Measurements from ENCODE around the gene ABCE1.

ABCE1 gene

DNA sequence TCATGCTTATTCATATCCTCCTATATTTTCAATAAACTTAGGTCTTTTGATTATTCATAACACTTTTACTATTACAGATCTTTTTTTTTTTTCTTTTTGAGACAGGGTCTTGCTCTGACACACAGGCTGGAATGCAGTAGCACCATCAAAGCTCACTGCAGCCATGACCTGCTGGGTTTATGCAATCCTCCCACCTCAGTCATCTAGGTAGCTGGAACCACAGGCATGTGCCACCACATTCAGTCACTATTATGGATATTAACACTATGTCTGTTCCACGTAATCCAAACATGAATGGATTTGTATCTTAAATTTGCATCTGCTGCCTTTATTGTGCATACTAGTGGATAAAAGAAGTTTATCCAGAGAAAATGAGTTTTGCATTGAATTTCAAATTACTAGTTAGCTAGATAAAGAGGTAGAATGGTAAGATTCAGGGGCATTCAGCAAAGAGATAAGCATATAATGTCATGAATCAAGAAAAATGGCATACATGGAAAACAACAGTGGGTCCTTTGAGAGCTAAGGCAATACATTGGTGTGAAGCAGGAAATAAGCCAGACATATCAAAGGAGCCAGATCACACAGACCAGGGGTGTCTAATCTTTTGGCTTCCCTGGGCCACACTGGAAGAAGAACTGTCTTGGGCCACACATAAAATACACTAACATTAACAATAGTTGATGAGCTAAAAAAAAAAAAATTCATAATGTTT lies 14.1 kb upstream of the ABCE1 start:
- no peak overlapping the region for H3K27ac Mint-ChIP-seq
- no peak overlapping the region for H3K4me3 Mint-ChIP-seq
- H3K27me3 Mint-ChIP-seq (ENCODE audit: low read depth), result no peaks in the 10 kb centered on the region
- H3K36me3 Mint-ChIP-seq (ENCODE audit: low read depth), result peaks cover 44% of the 10 kb centered on the region
- DNase-seq (ENCODE audit: low spot score), result no peak
- peaks cover 11% of the 10 kb centered on the region for H3K4me1 Mint-ChIP-seq (ENCODE audit: low read depth)
- H3K9me3 Mint-ChIP-seq, result no peaks in the 10 kb centered on the region

DNA sequence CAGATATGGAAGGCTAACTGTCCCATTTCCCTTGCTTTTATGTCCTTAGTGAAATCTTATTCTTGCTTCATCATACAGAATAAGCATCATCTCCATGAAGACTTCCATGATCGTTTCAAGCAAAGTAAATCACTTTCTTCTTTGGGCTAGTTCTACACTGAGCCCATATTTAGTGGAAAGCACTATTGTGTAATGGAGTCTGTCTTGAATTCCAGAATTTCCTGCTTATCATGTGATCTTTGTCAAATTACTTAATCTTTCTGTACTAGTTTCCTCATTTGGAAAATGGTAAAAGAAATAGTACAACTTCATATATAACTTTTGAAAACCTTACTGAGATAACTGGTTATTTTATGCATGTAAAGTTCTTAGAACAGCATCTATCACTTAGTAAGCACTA lies 7.7 kb upstream of the ABCE1 start:
- H3K4me3 Mint-ChIP-seq, result no peak overlapping the region
- DNase-seq (ENCODE audit: low spot score), result no peak
- no peak overlapping the region for H3K27ac Mint-ChIP-seq
- H3K36me3 Mint-ChIP-seq (ENCODE audit: low read depth), result peaks cover 71% of the 10 kb centered on the region
- no peaks in the 10 kb centered on the region for H3K27me3 Mint-ChIP-seq (ENCODE audit: low read depth)
- peaks cover 12% of the 10 kb centered on the region for H3K9me3 Mint-ChIP-seq
- peaks cover 25% of the 10 kb centered on the region for H3K4me1 Mint-ChIP-seq (ENCODE audit: low read depth)

DNA sequence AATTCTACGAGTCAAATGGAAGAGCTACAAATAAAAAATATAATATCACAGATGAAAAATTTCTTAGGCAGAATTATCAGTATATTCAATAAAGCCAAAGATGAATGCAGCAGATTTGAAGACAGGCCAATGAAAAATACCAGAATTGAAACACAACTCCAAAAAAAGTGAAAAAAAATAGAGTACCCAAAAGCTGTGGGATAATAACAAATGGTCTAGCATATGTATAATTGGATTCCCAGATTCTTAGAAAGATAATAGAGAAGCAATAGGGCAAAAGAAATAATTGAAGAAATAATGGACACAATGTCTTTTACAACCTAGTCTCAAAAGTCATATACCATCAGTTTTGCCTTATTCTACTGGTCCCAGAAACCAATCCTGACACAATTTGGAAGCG lies 4.5 kb upstream of the ABCE1 start:
- H3K4me1 Mint-ChIP-seq (ENCODE audit: low read depth), result peaks cover 27% of the 10 kb centered on the region
- DNase-seq (ENCODE audit: low spot score), result no peak
- peaks cover 12% of the 10 kb centered on the region for H3K9me3 Mint-ChIP-seq
- H3K4me3 Mint-ChIP-seq, result no peak overlapping the region
- H3K27me3 Mint-ChIP-seq (ENCODE audit: low read depth), result no peaks in the 10 kb centered on the region
- no peak overlapping the region for H3K27ac Mint-ChIP-seq
- H3K36me3 Mint-ChIP-seq (ENCODE audit: low read depth), result peaks cover 56% of the 10 kb centered on the region

DNA sequence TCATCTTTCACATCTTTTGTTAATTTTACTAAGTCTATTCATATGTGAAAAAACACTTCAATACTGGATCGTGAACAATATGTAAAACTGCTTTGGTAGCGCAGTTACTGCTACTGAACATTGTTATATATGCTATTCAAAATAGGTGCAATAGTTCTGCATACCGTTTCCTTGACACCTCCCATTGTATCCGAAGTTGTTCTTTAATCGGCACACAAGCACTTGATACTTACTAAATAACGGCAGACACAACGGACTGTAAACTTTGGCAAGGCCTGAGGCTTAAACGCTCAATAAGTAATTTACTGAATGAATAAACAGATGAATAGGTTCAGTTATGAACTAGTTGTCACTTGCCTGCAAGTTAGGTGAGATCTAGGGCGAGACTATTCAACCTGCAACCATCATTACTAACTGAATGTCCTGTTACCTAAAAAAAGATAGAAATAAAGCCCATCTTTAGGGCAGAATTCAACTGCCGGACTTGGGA lies 735 bp upstream of the ABCE1 start:
- peaks cover 12% of the 10 kb centered on the region for H3K9me3 Mint-ChIP-seq
- peak overlapping the region; percentile 99 for H3K27ac Mint-ChIP-seq
- H3K4me3 Mint-ChIP-seq, result peak overlapping the region; percentile 92
- no peaks in the 10 kb centered on the region for H3K27me3 Mint-ChIP-seq (ENCODE audit: low read depth)
- DNase-seq (ENCODE audit: low spot score), result no peak
- H3K4me1 Mint-ChIP-seq (ENCODE audit: low read depth), result peaks cover 25% of the 10 kb centered on the region
- peaks cover 36% of the 10 kb centered on the region for H3K36me3 Mint-ChIP-seq (ENCODE audit: low read depth)

DNA sequence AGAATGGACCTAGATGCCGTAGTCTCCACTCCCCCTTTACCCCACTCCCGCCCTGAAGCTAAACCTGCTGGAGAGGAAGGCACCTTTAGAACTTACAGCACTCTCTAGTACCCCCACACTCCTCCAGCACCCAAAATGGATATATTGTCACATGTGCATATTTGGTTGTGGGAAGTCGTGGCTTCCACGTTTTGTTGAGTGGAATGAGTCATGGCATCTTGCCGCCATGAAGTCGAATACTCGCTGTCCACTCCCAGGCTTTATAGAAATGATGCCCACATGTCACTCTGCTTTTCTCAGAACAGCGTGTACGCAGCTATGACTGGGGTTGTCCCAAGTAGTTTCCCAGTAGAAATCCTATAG lies 545 bp downstream of the ABCE1 start:
- Mint-ChIP-seq H3K4me3 (peak overlapping the region; percentile 92), H3K4me1 (ENCODE audit: low read depth) (peaks cover 20% of the 10 kb centered on the region)
- DNase-seq (ENCODE audit: low spot score), result peak; percentile 63

DNA sequence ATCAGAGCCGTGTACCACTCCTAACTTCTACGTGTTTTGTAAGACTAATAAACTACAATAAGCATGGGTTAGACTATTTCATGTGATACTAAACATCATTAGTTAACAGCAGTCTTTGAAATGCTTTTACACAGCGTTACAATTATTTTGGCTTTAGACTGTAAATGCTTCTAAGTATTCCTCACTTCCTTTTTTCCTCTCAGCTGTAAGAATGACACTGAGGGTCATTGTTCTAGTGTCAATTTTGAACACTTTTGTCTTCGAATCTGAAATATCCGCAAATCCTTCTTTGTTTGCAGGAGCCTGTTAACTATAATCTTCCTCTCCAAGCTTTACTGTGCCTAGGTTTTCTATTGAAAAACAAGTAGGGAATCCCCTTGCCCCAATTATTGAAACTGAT lies 1.5 kb downstream of the ABCE1 start:
- Mint-ChIP-seq H3K27ac (peak overlapping the region; percentile 99), H3K4me3 (peak overlapping the region; percentile 92), H3K4me1 (ENCODE audit: low read depth) (peaks cover 18% of the 10 kb centered on the region), H3K9me3 (no peaks in the 10 kb centered on the region), H3K27me3 (ENCODE audit: low read depth) (no peaks in the 10 kb centered on the region), H3K36me3 (ENCODE audit: low read depth) (peaks cover 13% of the 10 kb centered on the region)
- DNase-seq (ENCODE audit: low spot score), result no peak

More for the DNA sequence above, 545 bp downstream of the ABCE1 start:
- Mint-ChIP-seq H3K27ac (peak overlapping the region; percentile 99), H3K9me3 (peaks cover 8% of the 10 kb centered on the region), H3K36me3 (ENCODE audit: low read depth) (peaks cover 23% of the 10 kb centered on the region), H3K27me3 (ENCODE audit: low read depth) (no peaks in the 10 kb centered on the region)

DNA sequence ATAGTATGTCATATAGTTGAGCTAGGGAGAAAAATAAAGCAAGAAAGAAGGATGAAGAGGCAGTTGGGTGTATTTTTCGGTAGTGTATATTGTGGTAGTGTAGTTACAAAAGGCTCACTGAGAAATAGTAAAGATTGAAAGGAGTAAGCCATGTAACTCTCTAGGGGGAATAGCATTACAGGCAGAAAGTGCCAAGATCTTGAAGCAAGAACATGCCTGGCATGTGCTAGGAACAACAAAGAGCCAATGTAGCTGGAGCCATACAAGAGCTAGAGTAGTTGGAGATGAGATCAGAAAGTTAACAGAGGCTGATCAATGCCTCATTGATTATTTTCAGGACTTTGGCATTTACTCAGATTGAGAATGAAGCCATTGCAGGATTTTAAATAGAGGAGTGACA lies 3.0 kb downstream of the ABCE1 start:
- no peaks in the 10 kb centered on the region for H3K9me3 Mint-ChIP-seq
- no peak overlapping the region for H3K4me3 Mint-ChIP-seq
- H3K27ac Mint-ChIP-seq, result no peak overlapping the region
- H3K27me3 Mint-ChIP-seq (ENCODE audit: low read depth), result no peaks in the 10 kb centered on the region
- peaks cover 13% of the 10 kb centered on the region for H3K4me1 Mint-ChIP-seq (ENCODE audit: low read depth)
- DNase-seq (ENCODE audit: low spot score), result no peak
- peaks cover 7% of the 10 kb centered on the region for H3K36me3 Mint-ChIP-seq (ENCODE audit: low read depth)

DNA sequence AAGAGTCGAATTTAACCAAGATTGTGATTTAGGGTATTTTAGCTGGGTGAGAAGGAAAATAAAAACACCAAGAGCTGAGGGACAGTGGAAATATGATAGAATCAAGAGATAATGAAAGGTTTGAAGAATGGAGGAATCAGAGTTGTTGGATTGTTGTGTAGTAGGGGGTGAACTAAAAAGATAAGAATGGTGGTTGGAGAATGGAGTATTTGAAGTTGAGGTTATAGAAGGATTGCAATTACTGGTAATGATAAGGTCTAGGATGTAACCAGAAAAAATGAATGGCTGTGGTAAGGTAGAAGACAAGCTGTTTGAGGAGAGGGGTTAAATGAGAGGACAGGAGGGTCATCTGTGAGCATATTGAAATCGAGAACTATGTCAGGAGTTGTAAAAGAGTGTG lies 4.5 kb downstream of the ABCE1 start:
- peaks cover 12% of the 10 kb centered on the region for H3K36me3 Mint-ChIP-seq (ENCODE audit: low read depth)
- no peaks in the 10 kb centered on the region for H3K27me3 Mint-ChIP-seq (ENCODE audit: low read depth)
- no peaks in the 10 kb centered on the region for H3K9me3 Mint-ChIP-seq
- H3K4me3 Mint-ChIP-seq, result no peak overlapping the region
- H3K27ac Mint-ChIP-seq, result no peak overlapping the region
- H3K4me1 Mint-ChIP-seq (ENCODE audit: low read depth), result peaks cover 9% of the 10 kb centered on the region
- no peak for DNase-seq (ENCODE audit: low spot score)

DNA sequence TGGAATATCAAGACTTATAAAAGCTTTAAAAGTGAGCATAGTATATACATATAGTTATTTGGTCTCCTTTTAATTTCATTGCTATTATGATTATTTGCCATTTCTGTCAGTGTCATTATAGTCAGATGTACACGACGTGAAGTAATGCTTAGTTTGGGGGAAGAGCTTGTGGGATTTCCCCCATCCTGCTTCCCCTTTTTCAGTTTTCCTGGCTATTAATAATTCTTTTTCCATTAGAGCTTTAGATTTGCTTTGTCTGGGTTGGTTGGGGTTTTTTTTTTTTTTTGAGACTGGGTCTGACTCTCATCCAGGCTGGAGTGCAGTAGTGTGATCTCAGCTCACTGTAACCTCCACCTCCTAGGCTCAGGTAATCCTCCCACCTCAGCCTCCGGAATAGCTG lies 5.4 kb downstream of the ABCE1 start:
- H3K27me3 Mint-ChIP-seq (ENCODE audit: low read depth), result no peaks in the 10 kb centered on the region
- no peak overlapping the region for H3K4me3 Mint-ChIP-seq
- no peak for DNase-seq (ENCODE audit: low spot score)
- H3K9me3 Mint-ChIP-seq, result no peaks in the 10 kb centered on the region
- peaks cover 16% of the 10 kb centered on the region for H3K36me3 Mint-ChIP-seq (ENCODE audit: low read depth)
- H3K27ac Mint-ChIP-seq, result no peak overlapping the region
- peaks cover 10% of the 10 kb centered on the region for H3K4me1 Mint-ChIP-seq (ENCODE audit: low read depth)

DNA sequence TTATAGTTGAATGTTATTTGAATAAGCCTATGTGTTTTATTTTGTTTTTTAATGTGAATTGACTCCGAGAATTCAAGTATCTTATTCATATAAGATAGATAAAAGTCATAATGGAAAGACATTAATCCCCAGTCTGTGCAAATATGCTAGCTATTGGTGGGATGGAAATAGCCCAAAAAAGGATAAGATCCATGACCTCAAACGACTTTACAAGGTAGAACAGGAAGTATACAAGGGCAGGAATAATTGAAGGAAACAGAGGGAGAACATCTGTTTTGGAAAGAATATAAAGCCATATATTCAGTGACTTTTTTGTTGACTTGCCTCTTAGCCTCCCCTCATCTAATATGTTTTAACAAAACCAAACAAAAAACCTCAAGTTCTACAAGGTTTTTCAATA lies 9.0 kb downstream of the ABCE1 start:
- H3K27ac Mint-ChIP-seq, result no peak overlapping the region
- no peak overlapping the region for H3K4me3 Mint-ChIP-seq
- peaks cover 9% of the 10 kb centered on the region for H3K4me1 Mint-ChIP-seq (ENCODE audit: low read depth)
- H3K9me3 Mint-ChIP-seq, result no peaks in the 10 kb centered on the region
- H3K27me3 Mint-ChIP-seq (ENCODE audit: low read depth), result no peaks in the 10 kb centered on the region
- peaks cover 38% of the 10 kb centered on the region for H3K36me3 Mint-ChIP-seq (ENCODE audit: low read depth)
- no peak for DNase-seq (ENCODE audit: low spot score)

DNA sequence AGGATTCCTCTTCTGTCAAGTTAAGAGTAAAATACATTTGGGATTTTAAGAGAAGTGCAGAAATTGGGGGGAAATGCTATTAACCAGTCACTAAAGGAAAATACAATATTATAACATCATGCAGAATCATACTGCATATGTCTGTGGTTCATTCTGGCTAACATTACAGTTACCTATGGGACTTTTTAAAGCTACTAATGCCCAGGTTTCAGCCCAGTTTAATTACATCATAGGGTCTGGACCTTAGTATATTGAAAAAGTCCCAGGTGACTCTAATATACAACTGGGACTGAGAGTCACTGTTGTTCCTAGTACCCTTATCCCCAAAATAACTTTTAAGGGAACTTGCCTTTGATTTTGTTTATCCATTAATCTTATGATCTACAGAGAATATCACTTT lies 10.0 kb downstream of the ABCE1 start:
- H3K36me3 Mint-ChIP-seq (ENCODE audit: low read depth), result peaks cover 46% of the 10 kb centered on the region
- H3K27ac Mint-ChIP-seq, result no peak overlapping the region
- H3K27me3 Mint-ChIP-seq (ENCODE audit: low read depth), result no peaks in the 10 kb centered on the region
- no peaks in the 10 kb centered on the region for H3K9me3 Mint-ChIP-seq
- H3K4me1 Mint-ChIP-seq (ENCODE audit: low read depth), result peaks cover 13% of the 10 kb centered on the region
- no peak for DNase-seq (ENCODE audit: low spot score)
- H3K4me3 Mint-ChIP-seq, result no peak overlapping the region

DNA sequence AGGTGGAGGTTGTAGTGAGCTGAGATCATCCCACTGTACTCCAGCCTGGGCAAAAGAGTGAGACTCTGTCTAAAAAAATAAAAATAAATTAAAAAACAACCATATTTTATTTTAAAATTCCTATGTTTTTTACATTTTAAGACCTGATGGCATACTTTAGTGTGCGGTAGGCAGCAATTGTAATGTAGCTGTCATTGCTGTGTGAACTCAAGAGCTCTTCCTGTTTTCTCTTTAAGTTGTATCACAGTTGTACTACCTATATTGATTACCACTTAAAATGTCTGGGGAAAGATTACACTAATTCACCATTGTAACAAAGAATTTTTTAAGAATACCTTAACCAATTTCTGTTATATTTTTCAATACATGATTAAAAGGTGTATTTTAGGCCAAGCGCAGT lies 27.3 kb downstream of the ABCE1 start:
- H3K9me3 Mint-ChIP-seq, result peaks cover 7% of the 10 kb centered on the region
- H3K27me3 Mint-ChIP-seq (ENCODE audit: low read depth), result no peaks in the 10 kb centered on the region
- peak overlapping the region; percentile 88 for H3K27ac Mint-ChIP-seq
- DNase-seq (ENCODE audit: low spot score), result no peak
- H3K4me1 Mint-ChIP-seq (ENCODE audit: low read depth), result peaks cover 32% of the 10 kb centered on the region
- peak overlapping the region; percentile 33 for H3K4me3 Mint-ChIP-seq
- peaks cover 74% of the 10 kb centered on the region for H3K36me3 Mint-ChIP-seq (ENCODE audit: low read depth)

DNA sequence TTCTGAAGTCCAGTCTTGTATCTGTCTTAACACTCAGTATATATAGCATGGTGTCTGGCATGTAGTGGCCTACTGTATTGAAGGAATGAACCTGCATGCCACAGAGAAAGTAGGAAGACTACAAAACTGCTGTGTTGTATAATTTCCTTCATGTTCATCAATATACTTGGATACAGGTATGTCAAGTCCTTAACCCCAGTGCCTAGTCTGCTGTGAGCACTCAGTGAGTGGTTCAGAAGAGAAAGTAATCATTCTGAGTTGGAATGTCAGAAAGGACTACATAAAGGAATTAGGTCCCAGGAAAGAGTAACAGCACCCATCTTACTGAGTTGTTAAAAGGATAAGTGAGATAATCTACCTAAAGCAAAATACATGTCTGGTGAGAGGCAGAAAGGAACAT lies 32.0 kb downstream of the ABCE1 start:
- DNase-seq (ENCODE audit: low spot score), result no peak
- peaks cover 76% of the 10 kb centered on the region for H3K36me3 Mint-ChIP-seq (ENCODE audit: low read depth)
- peak overlapping the region; percentile 89 for H3K27ac Mint-ChIP-seq
- H3K4me1 Mint-ChIP-seq (ENCODE audit: low read depth), result peaks cover 74% of the 10 kb centered on the region
- no peaks in the 10 kb centered on the region for H3K27me3 Mint-ChIP-seq (ENCODE audit: low read depth)
- H3K4me3 Mint-ChIP-seq, result peak overlapping the region; percentile 65
- H3K9me3 Mint-ChIP-seq, result peaks cover 7% of the 10 kb centered on the region

DNA sequence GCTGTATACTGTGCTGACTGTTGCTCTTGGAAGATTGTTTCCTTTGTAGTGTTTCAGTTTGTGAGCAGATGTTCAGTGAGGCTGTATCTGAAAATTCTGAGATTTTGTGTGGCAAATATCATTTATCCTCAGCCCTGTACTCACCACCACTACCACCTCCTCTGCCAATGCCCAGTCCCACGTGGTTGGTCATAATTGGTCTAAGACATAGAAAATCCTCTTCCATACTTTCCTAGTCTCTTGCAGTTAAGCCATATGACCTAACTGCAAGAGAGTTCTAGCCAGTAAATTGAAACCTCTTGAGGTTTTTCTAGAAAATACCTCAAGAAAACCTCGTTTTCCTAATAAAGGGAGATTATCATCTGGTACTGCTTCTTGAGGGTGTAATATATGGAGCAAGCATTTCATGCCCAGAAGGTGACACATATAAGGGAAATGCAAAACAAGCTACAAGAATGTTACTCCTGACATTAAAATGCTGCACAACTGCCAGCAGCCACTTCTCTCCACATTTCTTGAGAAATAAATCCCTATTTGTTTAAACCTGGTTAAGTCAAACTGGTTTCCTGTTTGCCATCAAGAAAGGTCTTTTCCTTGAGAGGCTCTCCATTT lies 32.8 kb downstream of the ABCE1 start:
- H3K36me3 Mint-ChIP-seq (ENCODE audit: low read depth), result peaks cover 78% of the 10 kb centered on the region
- peak overlapping the region; percentile 89 for H3K27ac Mint-ChIP-seq
- DNase-seq (ENCODE audit: low spot score), result no peak
- H3K9me3 Mint-ChIP-seq, result peaks cover 4% of the 10 kb centered on the region
- no peaks in the 10 kb centered on the region for H3K27me3 Mint-ChIP-seq (ENCODE audit: low read depth)
- H3K4me1 Mint-ChIP-seq (ENCODE audit: low read depth), result peaks cover 77% of the 10 kb centered on the region
- peak overlapping the region; percentile 65 for H3K4me3 Mint-ChIP-seq

Measured in T-helper 2 cell treated with Interferon-gamma antibody and Interleukin-4, amounts not matched to agents 5 μg/mL and 100 μg/mL, for 36 hours (primary cell).